SJCRH30 (cell line): ENCODE measurements around the gene CARD14. TPM values are rescaled to one million over a fixed set of nuclear protein-coding genes. Genes with fewer than 3 reads are reported as not detected.
"Not testable (repeated sequence)": the region's sequence is repeated elsewhere in the genome, so short reads cannot be mapped to it uniquely, and the experiment has no call there.

Source experiments
- DNase-seq, 2 experiments: peaks; one replicate each; pipeline ENCODE4 v3.0.0-alpha.2; 2015 to 2020
- H3K27ac ChIP-seq: fragments of 250-450 bp; sonication (Bioruptor Pico); 2 replicates; pipeline ENCODE4 v1.5.1; 2020; ENCODE audit warnings: mild to moderate bottlenecking, moderate library complexity
- H3K27me3 ChIP-seq: fragments of 250-450 bp; sonication (Bioruptor Pico); 2 replicates; pipeline ENCODE4 v1.5.1; 2020; ENCODE audit warnings: mild to moderate bottlenecking, moderate library complexity
- H3K36me3 ChIP-seq: fragments of 250-450 bp; sonication (Bioruptor Pico); 2 replicates; pipeline ENCODE4 v1.5.1; 2020; ENCODE audit warnings: mild to moderate bottlenecking, moderate library complexity
- H3K4me1 ChIP-seq: fragments of 250-450 bp; sonication (Bioruptor Pico); 2 replicates; pipeline ENCODE4 v1.5.1; 2020; ENCODE audit warnings: mild to moderate bottlenecking, moderate library complexity
- H3K4me3 ChIP-seq: fragments of 250-450 bp; sonication (Bioruptor Pico); 2 replicates; pipeline ENCODE4 v1.5.1; 2020; ENCODE audit warnings: mild to moderate bottlenecking, moderate library complexity
- H3K9me3 ChIP-seq: fragments of 250-450 bp; sonication (Bioruptor Pico); replicated peaks from 2 replicates; pipeline ENCODE4 v1.5.1; 2020; ENCODE audit warnings: mild to moderate bottlenecking, moderate library complexity
- total RNA-seq: library from RNA; depleted of rRNA; stranded (reverse); fragments of >200 nt; shearing (Covaris generic); gene quantifications from 2 replicates; pipeline ENCODE4 v1.2.3, GENCODE V29; 2014

Gene CARD14
- total RNA-seq, 1 experiment from 2014 or later = 0.32 TPM

DNA sequence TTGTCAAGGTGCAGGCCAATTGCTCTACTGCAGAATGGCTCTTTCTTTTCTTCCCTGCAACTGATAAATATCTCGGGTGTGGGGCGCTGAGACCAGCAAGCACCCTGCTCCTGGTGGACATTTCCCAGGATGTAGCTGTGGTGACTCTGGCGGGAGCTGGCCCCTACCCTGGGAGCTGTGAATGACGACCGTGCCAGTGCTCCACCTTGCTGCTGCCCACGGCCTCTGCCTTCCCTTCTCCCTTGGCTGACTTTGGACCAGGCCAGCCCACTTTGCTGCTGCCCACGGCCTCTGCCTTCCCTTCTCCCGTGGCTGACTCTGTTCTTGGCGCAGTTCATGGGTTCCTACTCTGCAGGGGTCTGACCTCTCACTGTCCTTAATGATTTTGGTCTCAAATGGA is 16.1 kb downstream of the CARD14 start:
- H3K4me1 ChIP-seq = no peaks in the 10 kb centered on the region
- H3K9me3 ChIP-seq = no peaks in the 10 kb centered on the region
- H3K4me3 ChIP-seq = no peak overlapping the region
- DNase-seq = no peak
- no peak overlapping the region for H3K27ac ChIP-seq
- no peaks in the 10 kb centered on the region for H3K36me3 ChIP-seq
- H3K27me3 ChIP-seq = peaks cover 54% of the 10 kb centered on the region

DNA sequence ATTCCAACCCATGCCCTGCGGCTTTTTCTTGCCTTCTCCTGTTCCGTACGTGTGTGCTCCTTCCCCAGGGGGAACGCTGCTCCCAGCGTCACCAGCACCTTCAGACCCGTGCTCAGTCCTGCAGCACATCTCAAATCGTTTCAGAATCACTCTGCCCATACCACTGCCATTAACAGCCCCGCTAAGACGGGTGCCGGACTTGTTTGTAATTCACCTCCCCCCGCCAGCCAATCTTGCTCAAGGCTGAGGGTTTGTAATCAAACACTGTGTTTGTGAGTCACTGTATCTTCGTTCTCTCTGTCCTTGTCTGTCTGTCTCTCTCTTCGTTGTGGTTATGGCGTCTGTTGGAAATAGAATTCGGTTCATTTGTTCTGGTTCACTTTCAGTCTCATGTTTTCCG is 17.3 kb downstream of the CARD14 start:
- Histone ChIP-seq H3K9me3 (no peaks in the 10 kb centered on the region), H3K4me3 (no peak overlapping the region), H3K4me1 (peaks cover 6% of the 10 kb centered on the region; the same call in 1 of the 2 replicates), H3K27me3 (peaks cover 60% of the 10 kb centered on the region), H3K36me3 (no peaks in the 10 kb centered on the region), H3K27ac (no peak overlapping the region)
- no peak for DNase-seq

DNA sequence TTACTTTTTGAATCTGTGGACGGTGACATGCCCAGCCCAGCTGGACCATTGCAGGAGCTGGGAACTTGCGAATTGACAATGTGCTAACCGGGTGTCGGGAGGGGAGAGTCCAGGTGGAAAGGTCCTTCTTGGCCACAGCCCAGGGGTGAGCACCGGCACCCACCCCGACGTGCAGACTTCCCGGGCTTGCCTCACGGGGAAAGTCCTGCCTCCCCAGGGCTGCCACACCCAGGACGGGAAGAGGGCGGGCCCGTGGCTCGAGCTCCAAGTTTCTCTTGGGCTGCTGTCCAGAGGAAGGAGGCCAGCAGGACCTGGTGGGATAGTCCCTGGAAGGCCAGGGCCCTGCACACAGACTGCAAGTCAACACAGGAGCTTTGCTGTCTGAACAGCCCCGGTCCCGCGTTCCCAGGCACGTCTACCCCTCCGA is 17.7 kb downstream of the CARD14 start:
- no peaks in the 10 kb centered on the region for H3K9me3 ChIP-seq
- H3K27ac ChIP-seq = no peak overlapping the region
- H3K4me1 ChIP-seq = peaks cover 7% of the 10 kb centered on the region; the same call in 1 of the 2 replicates
- peaks cover 60% of the 10 kb centered on the region for H3K27me3 ChIP-seq
- no peak overlapping the region for H3K4me3 ChIP-seq
- no peak for DNase-seq
- no peaks in the 10 kb centered on the region for H3K36me3 ChIP-seq

DNA sequence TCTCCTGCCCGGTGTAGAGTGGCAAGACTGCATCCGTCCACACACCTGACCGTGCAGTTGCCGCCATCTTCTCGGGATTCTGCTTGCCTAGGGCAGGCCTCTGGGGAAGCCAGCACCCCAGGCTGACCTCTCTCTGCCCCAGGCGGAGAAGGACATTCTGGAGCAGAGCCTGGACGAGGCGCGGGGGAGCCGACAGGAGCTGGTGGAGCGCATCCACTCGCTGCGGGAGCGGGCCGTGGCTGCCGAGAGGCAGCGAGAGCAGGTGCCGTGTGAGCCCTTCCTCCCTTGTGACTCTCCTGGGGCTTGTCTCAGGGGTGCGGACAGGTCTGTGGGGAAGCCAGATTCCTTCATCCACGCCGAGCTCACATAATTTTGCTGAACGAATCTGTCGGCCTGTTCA is 19.8 kb downstream of the CARD14 start:
- Histone ChIP-seq H3K27ac (no peak overlapping the region), H3K4me3 (no peak overlapping the region), H3K27me3 (peaks cover 60% of the 10 kb centered on the region), H3K36me3 (no peaks in the 10 kb centered on the region), H3K4me1 (peaks cover 10% of the 10 kb centered on the region; the same call in 1 of the 2 replicates), H3K9me3 (no peaks in the 10 kb centered on the region)
- DNase-seq = no peak

DNA sequence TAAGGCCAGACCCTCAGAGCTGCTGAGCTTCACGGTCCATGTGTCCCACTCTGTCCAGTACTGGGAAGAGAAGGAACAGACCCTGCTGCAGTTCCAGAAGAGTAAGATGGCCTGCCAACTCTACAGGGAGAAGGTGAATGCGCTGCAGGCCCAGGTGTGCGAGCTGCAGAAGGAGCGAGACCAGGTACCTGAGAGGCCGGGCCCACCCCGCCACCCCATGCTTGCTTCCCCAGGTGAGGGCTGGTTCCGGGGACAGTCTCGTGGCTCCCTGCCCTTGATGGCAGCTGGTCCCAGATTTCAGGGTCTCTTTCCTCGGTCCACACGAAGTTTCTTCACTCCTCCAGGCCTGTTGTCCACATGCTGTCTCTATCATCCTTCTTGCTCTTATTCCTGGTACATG is 20.9 kb downstream of the CARD14 start:
- peaks cover 52% of the 10 kb centered on the region for H3K27me3 ChIP-seq
- H3K36me3 ChIP-seq = no peaks in the 10 kb centered on the region
- DNase-seq = no peak
- H3K27ac ChIP-seq = no peak overlapping the region
- no peaks in the 10 kb centered on the region for H3K9me3 ChIP-seq
- peaks cover 10% of the 10 kb centered on the region; the same call in 1 of the 2 replicates for H3K4me1 ChIP-seq
- H3K4me3 ChIP-seq = no peak overlapping the region

DNA sequence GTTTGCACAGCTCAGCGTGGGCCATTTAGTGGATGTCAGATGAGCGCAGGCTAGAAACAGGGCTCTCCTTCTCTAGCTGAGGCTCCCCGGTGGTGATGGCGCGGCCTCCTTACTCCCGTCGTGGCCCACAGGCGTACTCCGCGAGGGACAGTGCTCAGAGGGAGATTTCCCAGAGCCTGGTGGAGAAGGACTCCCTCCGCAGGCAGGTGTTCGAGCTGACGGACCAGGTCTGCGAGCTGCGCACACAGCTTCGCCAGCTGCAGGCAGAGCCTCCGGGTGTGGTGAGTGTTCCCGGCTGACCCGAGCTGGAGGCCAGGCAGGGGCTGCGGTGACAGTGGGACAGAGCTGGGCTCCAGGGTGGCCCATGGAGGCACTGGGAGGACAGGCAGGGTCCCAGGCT is 21.4 kb downstream of the CARD14 start:
- no peaks in the 10 kb centered on the region for H3K36me3 ChIP-seq
- no peak for DNase-seq
- H3K4me1 ChIP-seq = peaks cover 10% of the 10 kb centered on the region; the same call in 1 of the 2 replicates
- H3K4me3 ChIP-seq = no peak overlapping the region
- H3K27ac ChIP-seq = no peak overlapping the region
- H3K9me3 ChIP-seq = no peaks in the 10 kb centered on the region
- peaks cover 47% of the 10 kb centered on the region for H3K27me3 ChIP-seq

DNA sequence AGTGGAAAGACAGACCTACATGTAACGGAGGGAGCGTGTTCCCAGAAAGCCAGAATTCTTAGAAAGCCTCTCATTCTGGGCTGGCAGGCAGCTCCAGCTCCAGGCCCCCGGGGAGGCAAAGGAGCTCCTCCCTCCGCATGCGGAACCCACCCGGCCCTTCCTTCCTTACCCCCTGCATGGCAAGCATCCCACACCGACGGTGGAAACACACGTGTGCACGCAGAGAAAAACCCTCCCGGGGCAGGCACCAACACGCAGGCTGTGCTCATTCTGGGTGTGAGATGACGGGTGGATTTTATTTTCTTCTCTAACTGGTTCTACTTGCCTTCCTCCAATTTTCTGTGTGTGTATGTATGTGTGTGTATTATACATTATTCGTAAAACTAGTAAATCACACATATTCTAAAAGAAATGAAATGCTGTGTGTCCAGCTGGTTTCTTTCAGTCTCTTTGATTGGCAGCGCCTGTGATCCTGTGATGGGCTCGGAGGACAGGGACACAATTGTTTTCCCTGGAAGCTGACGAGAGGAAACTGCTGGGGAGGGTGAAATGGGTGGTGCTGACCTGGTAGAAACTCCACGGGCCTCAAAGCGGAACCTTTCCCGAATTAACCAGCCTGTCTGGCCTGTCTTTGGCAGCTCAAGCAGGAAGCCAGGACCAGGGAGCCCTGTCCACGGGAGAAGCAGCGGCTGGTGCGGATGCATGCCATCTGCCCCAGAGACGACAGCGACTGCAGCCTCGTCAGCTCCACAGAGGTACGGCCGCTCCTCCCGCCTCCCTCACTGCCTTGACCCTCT is 22.2 kb downstream of the CARD14 start:
- no peaks in the 10 kb centered on the region for H3K9me3 ChIP-seq
- H3K36me3 ChIP-seq = no peaks in the 10 kb centered on the region
- peak; percentile 68 to 77 for DNase-seq
- H3K27ac ChIP-seq = no peak overlapping the region
- H3K4me1 ChIP-seq = peaks cover 10% of the 10 kb centered on the region; the same call in 1 of the 2 replicates
- H3K27me3 ChIP-seq = peaks cover 38% of the 10 kb centered on the region
- peak overlapping the region; percentile 30 for H3K4me3 ChIP-seq

DNA sequence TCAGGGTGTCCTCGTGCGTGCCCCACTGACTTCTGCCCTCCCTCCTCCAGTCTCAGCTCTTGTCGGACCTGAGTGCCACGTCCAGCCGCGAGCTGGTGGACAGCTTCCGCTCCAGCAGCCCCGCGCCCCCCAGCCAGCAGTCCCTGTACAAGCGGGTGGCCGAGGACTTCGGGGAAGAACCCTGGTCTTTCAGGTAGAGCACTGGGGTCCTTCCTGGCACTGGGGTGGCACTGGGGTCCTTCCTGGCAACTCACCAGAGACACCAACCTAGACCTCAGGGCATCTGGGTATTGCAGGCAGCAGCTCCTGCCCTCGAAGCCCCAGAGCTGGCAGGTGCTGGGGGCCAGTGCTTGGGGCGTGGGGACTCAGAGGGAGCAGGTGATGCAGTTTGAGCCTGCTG is 25.3 kb downstream of the CARD14 start:
- Histone ChIP-seq H3K27me3 (peaks cover 11% of the 10 kb centered on the region; the same call in 1 of the 2 replicates), H3K36me3 (no peaks in the 10 kb centered on the region), H3K27ac (no peak overlapping the region), H3K4me3 (no peak overlapping the region), H3K4me1 (peaks cover 14% of the 10 kb centered on the region; the same call in 1 of the 2 replicates), H3K9me3 (no peaks in the 10 kb centered on the region)
- DNase-seq = no peak

DNA sequence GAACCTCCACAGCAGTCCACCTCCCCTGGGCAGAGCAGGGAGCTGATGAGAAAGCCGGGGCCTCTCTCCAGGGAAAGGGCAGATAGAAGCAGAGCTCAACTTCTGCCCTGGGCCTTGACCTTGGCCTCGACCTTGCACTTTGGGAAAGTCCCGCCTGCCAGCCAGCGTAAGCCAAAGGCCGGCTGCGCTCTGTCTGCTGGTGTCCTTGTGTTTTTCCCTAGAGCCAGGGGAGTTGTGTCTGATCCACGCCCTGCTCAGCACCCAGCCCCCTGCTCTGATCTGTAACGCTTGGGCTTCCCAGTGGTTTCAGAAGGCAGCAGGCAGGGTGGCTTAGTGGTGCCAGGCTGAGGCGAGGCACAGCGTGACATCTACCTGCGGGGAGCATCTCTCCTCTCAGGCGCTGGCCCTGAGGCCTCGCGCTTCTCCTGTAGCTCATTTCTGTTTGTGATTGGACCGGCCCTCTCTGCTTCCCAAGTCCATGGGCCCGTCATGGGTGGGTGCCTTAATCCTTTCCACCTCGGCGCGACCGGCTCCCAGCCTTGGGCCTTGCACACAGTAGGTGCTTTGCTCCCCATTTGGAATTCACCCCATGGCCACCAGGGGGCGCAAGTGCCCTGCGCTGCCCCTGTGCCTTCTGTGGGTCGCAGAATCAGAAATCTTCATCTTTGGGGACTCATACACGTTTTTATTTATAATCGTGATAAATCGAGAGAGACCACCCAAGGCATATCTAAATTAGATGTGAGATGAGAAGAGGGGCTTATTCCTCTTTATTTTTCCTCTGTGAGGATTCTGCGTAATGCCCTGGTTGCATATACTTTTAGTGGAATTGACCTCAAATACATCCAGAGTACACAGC is 26.1 kb downstream of the CARD14 start:
- H3K4me1 ChIP-seq = peaks cover 14% of the 10 kb centered on the region; the same call in 1 of the 2 replicates
- no peaks in the 10 kb centered on the region for H3K36me3 ChIP-seq
- H3K27ac ChIP-seq = no peak overlapping the region
- H3K9me3 ChIP-seq = no peaks in the 10 kb centered on the region
- no peak overlapping the region for H3K4me3 ChIP-seq
- peaks cover 7% of the 10 kb centered on the region; the same call in 1 of the 2 replicates for H3K27me3 ChIP-seq
- peak in 1 of 2 experiments; percentile 61 for DNase-seq

DNA sequence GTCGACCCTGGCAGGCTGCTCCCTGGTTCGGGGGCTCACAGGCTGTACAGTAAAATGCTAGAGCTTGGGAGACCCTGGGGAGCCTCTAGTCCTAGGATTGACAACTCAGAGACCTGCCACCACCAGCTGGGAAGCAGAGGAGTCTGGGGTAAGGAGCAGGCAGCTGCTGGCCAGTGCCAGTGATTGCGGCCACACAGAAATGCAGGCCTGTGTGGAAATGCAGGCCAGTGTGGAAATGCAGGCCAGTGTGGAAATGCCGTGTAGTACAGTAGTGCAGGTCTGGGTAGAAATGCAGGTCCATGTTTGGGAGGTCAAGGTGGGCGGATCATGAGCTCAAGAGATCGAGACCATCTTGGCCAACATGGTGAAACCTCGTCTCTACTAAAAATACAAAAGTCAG is 26.8 kb downstream of the CARD14 start:
- Histone ChIP-seq H3K9me3 (no peaks in the 10 kb centered on the region), H3K36me3 (no peaks in the 10 kb centered on the region), H3K4me1 (peaks cover 12% of the 10 kb centered on the region; the same call in 1 of the 2 replicates), H3K27ac (no peak overlapping the region), H3K27me3 (no peaks in the 10 kb centered on the region; the same call in 1 of the 2 replicates), H3K4me3 (no peak overlapping the region)
- DNase-seq = no peak

DNA sequence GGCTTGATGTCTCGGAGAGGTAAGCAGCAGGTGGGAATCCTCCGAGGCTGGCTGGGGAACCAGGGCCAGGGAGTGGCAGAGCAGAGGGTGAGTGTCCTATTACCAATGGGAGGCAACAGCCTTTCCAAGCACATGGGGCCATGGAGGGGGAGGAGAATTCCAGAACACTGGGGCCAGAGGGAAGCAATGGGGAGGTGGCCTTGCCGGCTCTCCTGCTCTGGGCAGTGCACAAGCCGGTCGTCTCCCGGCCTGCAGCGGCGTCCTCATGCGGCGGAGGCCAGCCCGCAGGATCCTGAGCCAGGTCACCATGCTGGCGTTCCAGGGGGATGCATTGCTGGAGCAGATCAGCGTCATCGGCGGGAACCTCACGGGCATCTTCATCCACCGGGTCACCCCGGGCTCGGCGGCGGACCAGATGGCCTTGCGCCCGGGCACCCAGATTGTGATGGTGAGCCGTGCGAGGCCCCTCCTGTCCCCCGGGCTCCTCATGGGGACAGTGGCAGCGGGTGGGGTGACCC is 28.4 kb downstream of the CARD14 start:
- no peaks in the 10 kb centered on the region for H3K36me3 ChIP-seq
- 0 out of 2 replicates have a peak, but pooled peaks cover 4% of the 10 kb centered on the region for H3K4me1 ChIP-seq
- peak; percentile 54 to 70 for DNase-seq
- no peaks in the 10 kb centered on the region for H3K27me3 ChIP-seq
- H3K4me3 ChIP-seq = no peak overlapping the region
- no peaks in the 10 kb centered on the region for H3K9me3 ChIP-seq
- H3K27ac ChIP-seq = no peak overlapping the region

DNA sequence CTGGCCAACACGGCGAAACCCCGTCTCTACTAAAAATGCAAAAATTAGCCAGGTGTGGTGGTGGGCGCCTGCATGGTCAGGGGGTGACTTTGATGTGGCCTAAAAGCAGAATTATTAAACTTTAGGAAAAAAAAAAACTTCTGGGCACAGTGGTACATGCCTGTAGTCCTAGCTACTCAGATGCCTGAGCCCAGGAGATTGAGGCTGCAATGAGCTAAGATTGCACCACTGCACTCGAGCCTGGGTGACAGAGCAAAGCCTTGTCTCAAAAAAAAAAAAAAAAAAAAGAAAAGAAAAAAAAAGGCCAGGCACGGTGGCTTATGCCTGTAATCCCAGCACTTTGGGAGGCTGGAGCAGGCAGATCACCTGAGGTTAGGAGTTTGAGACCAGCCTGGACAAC is 29.5 kb downstream of the CARD14 start:
- H3K27ac ChIP-seq, H3K36me3 ChIP-seq, H3K27me3 ChIP-seq, H3K4me3 ChIP-seq, H3K9me3 ChIP-seq, DNase-seq, H3K4me1 ChIP-seq: not testable (repeated sequence)

DNA sequence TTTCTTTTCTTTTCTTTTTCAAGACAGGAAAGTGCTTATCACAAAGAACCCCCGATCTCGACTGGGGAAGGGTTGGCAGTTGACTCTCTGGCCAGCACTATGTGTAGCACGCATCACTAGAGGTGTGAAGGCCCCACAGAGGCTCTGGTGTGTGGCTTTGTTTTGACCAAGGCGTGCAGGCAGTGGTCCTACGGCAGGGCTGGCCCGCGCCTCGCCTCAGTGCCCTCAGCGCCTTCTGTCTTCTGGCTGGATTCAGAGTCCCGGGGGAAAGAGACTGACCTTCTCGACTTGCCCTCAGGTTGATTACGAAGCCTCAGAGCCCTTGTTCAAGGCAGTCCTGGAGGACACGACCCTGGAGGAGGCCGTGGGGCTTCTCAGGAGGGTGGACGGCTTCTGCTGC is 31.6 kb downstream of the CARD14 start:
- Histone ChIP-seq H3K27ac (no peak overlapping the region), H3K36me3 (no peaks in the 10 kb centered on the region), H3K9me3 (no peaks in the 10 kb centered on the region), H3K4me3 (no peak overlapping the region), H3K4me1 (0 out of 2 replicates have a peak, but pooled peaks cover 4% of the 10 kb centered on the region), H3K27me3 (no peaks in the 10 kb centered on the region)
- DNase-seq = no peak

DNA sequence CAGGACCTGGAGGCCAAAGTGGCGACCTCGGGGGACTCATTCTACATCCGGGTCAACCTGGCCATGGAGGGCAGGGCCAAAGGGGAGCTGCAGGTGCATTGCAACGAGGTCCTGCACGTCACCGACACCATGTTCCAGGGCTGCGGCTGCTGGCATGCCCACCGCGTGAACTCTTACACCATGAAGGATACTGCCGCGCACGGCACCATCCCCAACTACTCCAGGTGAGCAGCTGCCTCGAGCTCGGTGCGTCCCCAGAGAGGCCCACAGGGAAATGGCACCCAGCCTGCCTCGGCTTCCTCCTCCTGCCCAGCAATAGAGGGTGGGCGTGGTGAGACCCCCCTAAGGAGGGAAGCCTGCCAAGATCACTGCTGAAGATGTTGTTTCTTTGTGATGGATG is 32.4 kb downstream of the CARD14 start:
- Histone ChIP-seq H3K4me3 (no peak overlapping the region), H3K36me3 (no peaks in the 10 kb centered on the region), H3K27ac (no peak overlapping the region), H3K27me3 (no peaks in the 10 kb centered on the region), H3K4me1 (0 out of 2 replicates have a peak, but pooled peaks cover 4% of the 10 kb centered on the region), H3K9me3 (no peaks in the 10 kb centered on the region)
- DNase-seq = no peak
